ENCODE data around the gene DBI. TPM values are rescaled to one million over a fixed set of nuclear protein-coding genes. Genes with fewer than 3 reads are reported as not detected.
A peak's percentile ranks its signal among the peaks of the same experiment; 100 is the strongest.

The DBI gene
- total and polyA plus RNA-seq, 2 of the 13 experiments (the other 11 are each of a cell fraction or from before 2014, with no cell fraction given) = 330 to 659 TPM

GRCh38 chr2:119366161-119366648 lies 572 bp upstream of the DBI start (continued):
- TF ChIP-seq ZHX2 (IDR thresholded peaks at IDR 0.05; ENCODE audit: low read depth) (no peak), ZHX2 (CRISPR knock-in tag; IDR thresholded peaks at IDR 0.05; ENCODE audit: borderline replicate concordance) (no peak; the same call in 1 of the 2 replicates), ZSCAN12 (CRISPR knock-in tag; IDR thresholded peaks at IDR 0.05) (no peak), HHEX (CRISPR knock-in tag; IDR thresholded peaks at IDR 0.05) (peak; percentile 71), DNMT3B (CRISPR knock-in tag; conservative IDR thresholded peaks at IDR 0.05) (0 out of 2 replicates have a peak, but pooled peaks have one; percentile 21), NKX3-1 (CRISPR knock-in tag; IDR thresholded peaks at IDR 0.05) (no peak; the same call in 1 of the 2 replicates), EZH2 (conservative IDR thresholded peaks at IDR 0.05; ENCODE audit: low read depth, low read length) (no peak), IRF2 (CRISPR knock-in tag; IDR thresholded peaks at IDR 0.05) (no peak), ZNF713 (CRISPR knock-in tag; IDR thresholded peaks at IDR 0.05) (0 out of 2 replicates have a peak, but pooled peaks have one; percentile 15), GATAD1 (CRISPR knock-in tag; IDR thresholded peaks at IDR 0.05) (no peak), ZNF614 (CRISPR knock-in tag; IDR thresholded peaks at IDR 0.05; ENCODE audit: borderline replicate concordance) (no peak), ZNF589 (CRISPR knock-in tag; conservative IDR thresholded peaks at IDR 0.05) (no peak), FIP1L1 (IDR thresholded peaks at IDR 0.05; ENCODE audit: borderline replicate concordance, insufficient read depth, low read depth, low read length) (no peak), SNAI1 (CRISPR knock-in tag; IDR thresholded peaks at IDR 0.05; ENCODE audit: borderline replicate concordance) (peak; percentile 80), AKNA (CRISPR knock-in tag; IDR thresholded peaks at IDR 0.05; ENCODE audit: borderline replicate concordance) (no peak)
- TF ChIP-seq, protein P1, sequence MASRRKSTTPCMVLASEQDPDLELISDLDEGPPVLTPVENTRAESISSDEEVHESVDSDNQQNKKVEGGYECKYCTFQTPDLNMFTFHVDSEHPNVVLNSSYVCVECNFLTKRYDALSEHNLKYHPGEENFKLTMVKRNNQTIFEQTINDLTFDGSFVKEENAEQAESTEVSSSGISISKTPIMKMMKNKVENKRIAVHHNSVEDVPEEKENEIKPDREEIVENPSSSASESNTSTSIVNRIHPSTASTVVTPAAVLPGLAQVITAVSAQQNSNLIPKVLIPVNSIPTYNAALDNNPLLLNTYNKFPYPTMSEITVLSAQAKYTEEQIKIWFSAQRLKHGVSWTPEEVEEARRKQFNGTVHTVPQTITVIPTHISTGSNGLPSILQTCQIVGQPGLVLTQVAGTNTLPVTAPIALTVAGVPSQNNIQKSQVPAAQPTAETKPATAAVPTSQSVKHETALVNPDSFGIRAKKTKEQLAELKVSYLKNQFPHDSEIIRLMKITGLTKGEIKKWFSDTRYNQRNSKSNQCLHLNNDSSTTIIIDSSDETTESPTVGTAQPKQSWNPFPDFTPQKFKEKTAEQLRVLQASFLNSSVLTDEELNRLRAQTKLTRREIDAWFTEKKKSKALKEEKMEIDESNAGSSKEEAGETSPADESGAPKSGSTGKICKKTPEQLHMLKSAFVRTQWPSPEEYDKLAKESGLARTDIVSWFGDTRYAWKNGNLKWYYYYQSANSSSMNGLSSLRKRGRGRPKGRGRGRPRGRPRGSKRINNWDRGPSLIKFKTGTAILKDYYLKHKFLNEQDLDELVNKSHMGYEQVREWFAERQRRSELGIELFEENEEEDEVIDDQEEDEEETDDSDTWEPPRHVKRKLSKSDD (CRISPR knock-in tag; IDR thresholded peaks at IDR 0.05; ENCODE audit: low read depth) = peak; percentile 26; the same call in 1 of the 2 replicates

All from HepG2 (cell line).